ENCODE data around the gene IGF2BP2. TPM values are rescaled to one million over a fixed set of nuclear protein-coding genes. Genes with fewer than 3 reads are reported as not detected.

Gene IGF2BP2
- total and polyA plus RNA-seq, 11 donors = 5.9 to 21.8 (median 16.8) TPM

DNA sequence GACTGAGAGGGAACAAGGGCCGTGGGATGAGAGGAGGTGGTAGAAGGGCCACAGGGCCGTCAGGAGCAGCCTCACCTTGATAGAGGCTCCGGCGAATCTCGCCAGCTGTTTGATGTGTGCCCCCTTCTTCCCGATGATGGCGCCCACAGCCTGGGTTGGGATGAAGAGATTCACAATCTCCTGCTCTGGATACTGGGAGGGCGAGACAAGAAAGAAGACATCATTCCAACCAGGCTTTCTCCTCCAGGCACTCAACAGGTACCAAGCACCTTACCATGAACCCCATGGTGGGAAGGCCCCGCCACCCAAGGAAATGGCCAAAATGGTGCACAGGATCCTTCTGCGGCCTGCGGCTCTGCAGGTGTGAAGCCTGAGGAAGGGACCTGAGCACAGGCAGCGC is 167.6 kb downstream of the IGF2BP2 start:
- no peak for ATAC-seq
- intact Hi-C loops (cut with DNase I) = no loop called here

DNA sequence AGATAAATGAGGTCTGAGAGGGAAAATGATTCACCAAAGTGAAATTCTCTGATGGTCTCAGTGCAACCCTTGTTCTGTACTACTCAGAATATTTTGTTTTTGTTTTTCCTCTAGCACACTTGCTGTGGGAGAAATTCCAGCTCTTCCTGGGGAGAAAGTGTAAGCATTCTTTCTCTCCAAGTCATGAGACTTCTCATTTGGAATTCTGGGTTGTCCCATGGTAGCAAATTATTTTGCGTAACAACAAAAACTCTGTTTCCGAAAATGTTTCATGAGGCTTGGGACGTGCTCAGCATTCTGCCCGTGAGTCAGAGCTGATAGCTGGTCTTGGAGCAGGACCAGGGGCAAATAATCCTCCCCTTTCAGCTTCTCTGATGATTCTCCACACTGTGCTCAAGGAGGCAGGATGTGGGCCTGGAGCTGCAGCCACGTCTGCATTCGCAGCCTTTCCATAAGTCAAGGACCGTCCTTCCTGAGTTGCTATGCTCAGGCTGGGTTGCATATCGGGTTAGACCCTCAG is 168.5 kb downstream of the IGF2BP2 start:
- H3K4me1 ChIP-seq = peaks cover 0 to 32% (median 5%) of the 10 kb centered on the region in 12 donors
- ATAC-seq = peak; percentile 44 to 80 (median 70)
- H3K27me3 ChIP-seq = no peaks in the 10 kb centered on the region
- intact Hi-C loops (cut with DNase I) = no loop called here
- no peaks in the 10 kb centered on the region for H3K36me3 ChIP-seq
- TF ChIP-seq, protein P1, sequence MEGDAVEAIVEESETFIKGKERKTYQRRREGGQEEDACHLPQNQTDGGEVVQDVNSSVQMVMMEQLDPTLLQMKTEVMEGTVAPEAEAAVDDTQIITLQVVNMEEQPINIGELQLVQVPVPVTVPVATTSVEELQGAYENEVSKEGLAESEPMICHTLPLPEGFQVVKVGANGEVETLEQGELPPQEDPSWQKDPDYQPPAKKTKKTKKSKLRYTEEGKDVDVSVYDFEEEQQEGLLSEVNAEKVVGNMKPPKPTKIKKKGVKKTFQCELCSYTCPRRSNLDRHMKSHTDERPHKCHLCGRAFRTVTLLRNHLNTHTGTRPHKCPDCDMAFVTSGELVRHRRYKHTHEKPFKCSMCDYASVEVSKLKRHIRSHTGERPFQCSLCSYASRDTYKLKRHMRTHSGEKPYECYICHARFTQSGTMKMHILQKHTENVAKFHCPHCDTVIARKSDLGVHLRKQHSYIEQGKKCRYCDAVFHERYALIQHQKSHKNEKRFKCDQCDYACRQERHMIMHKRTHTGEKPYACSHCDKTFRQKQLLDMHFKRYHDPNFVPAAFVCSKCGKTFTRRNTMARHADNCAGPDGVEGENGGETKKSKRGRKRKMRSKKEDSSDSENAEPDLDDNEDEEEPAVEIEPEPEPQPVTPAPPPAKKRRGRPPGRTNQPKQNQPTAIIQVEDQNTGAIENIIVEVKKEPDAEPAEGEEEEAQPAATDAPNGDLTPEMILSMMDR (IDR thresholded peaks at IDR 0.05) = no peak
- TF ChIP-seq POLR2A (IDR thresholded peaks at IDR 0.05) = no peak
- H3K4me3 ChIP-seq = no peak overlapping the region
- 73 to 78% (median 76%) methylated on average over 8 of the region's 8 CpGs for WGBS, 4 donors
- H3K9me3 ChIP-seq = no peaks in the 10 kb centered on the region
- peak in 3 of 5 donors; percentile 33 to 62 (median 56) for DNase-seq
- peak overlapping the region; percentile 0 to 76 (median 40) for H3K27ac ChIP-seq

More for the DNA sequence above, 167.6 kb downstream of the IGF2BP2 start:
- DNase-seq = no peak
- H3K4me1 ChIP-seq = peaks cover 0 to 32% (median 5%) of the 10 kb centered on the region in 12 donors
- 94 to 97% (median 95%) methylated on average over 12 of the region's 12 CpGs for WGBS, 4 donors
- H3K27me3 ChIP-seq = no peaks in the 10 kb centered on the region
- H3K4me3 ChIP-seq = no peak overlapping the region
- TF ChIP-seq POLR2A (IDR thresholded peaks at IDR 0.05) = no peak
- TF ChIP-seq, protein P1 (IDR thresholded peaks at IDR 0.05) = no peak
- no peaks in the 10 kb centered on the region for H3K36me3 ChIP-seq
- H3K27ac ChIP-seq = peak overlapping the region in 5 of 12 donors; percentile 7 to 76 (median 34)
- no peaks in the 10 kb centered on the region for H3K9me3 ChIP-seq

DNA sequence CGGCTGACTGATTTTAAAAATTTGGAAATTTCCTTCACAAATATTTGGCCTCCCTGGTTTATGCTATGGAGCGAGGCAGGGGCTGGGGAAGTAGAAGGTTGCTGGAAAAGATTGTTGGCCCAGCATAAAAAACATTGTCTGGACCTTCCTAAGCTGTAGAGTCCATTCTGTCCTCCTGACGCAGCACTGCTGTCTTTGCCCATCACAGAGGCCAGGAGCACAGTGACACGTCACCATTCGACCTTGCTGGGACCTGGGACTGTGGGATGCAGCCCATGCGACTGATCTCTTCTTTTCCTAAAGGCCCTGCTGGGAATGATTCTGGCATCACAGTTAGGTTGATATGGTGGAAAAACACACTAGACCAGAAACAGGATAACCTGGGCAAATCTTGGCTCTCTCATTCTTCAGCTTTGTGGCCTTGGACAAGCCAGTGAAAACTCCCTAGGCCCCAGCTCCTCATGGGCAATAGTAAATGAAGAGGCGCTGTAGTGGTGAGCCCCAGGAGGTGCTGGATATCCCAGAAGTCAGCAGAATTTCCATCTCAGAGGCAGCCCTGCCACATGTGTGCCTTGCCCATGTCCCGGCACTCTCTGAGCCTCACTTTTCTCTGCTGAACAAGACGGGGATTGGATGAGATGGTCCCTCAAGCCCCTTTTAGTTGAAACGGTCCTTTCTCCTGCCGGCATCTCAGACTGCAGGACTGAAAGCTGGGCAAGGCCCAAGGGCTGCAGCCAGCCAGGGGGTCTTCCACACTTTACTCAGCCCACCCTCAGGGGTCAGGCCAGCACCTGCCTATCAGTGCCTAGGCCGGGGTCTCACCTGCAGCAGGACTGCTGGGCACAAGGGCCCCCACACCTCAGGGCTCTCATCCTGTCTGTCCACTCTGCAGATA is 169.2 kb downstream of the IGF2BP2 start:
- Histone ChIP-seq H3K4me1 (peaks cover 0 to 32% (median 5%) of the 10 kb centered on the region in 12 donors), H3K4me3 (no peak overlapping the region), H3K27ac (peak overlapping the region; percentile 23 to 76 (median 41)), H3K36me3 (no peaks in the 10 kb centered on the region), H3K27me3 (no peaks in the 10 kb centered on the region), H3K9me3 (no peaks in the 10 kb centered on the region)
- no peak for DNase-seq
- intact Hi-C loops (cut with DNase I) = no loop called here
- ATAC-seq = no peak
- 84 to 94% (median 91%) methylated on average over 10 to 12 of the region's 12 CpGs for WGBS, 4 donors
- TF ChIP-seq, protein P1 (IDR thresholded peaks at IDR 0.05) = no peak
- TF ChIP-seq POLR2A (IDR thresholded peaks at IDR 0.05) = no peak

DNA sequence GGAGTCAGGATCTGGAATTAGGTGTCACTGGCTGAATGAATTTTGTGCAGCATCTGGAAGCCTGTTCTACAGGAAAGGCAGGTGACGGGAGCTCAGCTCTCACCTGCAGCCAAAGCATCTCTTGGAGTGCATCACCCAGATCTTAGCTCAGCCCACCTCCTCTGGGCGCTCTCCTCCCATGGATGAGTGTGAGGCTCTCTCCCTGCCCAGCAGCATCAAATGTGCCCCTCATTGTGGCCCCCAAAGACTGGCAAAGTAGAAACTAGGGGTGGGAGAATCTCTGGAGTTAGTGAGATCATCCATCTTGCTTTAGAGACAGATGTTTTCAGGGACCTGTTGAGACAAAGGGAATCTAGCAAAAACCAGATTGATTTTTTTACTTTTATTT is 170.1 kb downstream of the IGF2BP2 start:
- 97 to 100% (median 99%) methylated on average over 1 to 2 of the region's 2 CpGs for WGBS, 4 donors
- no peaks in the 10 kb centered on the region for H3K36me3 ChIP-seq
- no peaks in the 10 kb centered on the region for H3K27me3 ChIP-seq
- no peaks in the 10 kb centered on the region for H3K9me3 ChIP-seq
- intact Hi-C loops (cut with DNase I) = no loop called here
- TF ChIP-seq, protein P1 (IDR thresholded peaks at IDR 0.05) = no peak
- no peak for TF ChIP-seq POLR2A (IDR thresholded peaks at IDR 0.05)
- H3K4me1 ChIP-seq = peaks cover 0 to 24% (median 0%) of the 10 kb centered on the region in 12 donors
- H3K27ac ChIP-seq = no peak overlapping the region
- no peak for DNase-seq
- no peak overlapping the region for H3K4me3 ChIP-seq
- no peak for ATAC-seq
